ENCODE results near the gene CYP27B1. TPM values are rescaled to one million over a fixed set of nuclear protein-coding genes. Genes with fewer than 3 reads are reported as not detected.

CYP27B1 gene
- total and polyA plus RNA-seq, 4 donors: 0.05 to 1.6 (median 0.17) TPM

DNA sequence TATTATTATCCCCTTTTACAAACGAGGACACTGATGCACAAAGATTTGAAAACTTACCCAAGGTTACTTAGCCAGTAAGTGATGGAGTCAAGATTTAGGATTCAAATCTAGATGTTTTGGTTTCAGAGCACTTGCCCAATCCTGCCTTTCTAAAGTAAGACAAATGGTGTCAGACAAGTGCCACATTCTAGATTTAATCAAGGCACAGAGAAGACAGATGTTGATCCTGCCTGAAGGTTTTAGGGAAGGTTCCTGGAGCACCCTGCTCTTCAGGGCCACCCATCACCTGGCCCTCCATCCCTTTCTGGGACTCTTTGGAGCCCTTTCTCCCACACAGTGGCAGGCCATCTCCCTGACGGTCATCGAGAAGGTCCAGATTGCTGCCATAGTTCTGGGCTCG lies 9.1 kb downstream of the CYP27B1 start:
- 94% methylated on average over 4 of the region's 4 CpGs for WGBS
- DNase-seq (ENCODE audit: low spot score): no peak

More for the DNA sequence above, 9.1 kb downstream of the CYP27B1 start:
- no peaks in the 10 kb centered on the region for H3K27me3 ChIP-seq (ENCODE audit: control insufficient read depth in 4 of 4, insufficient read depth in 4 of 4, low read length in 3 of 4)
- no peak overlapping the region for H3K27ac ChIP-seq (ENCODE audit: low read depth in 1 of 2, low read length in 2 of 2)
- H3K4me3 ChIP-seq (ENCODE audit: low read depth in 1 of 3, low read length in 3 of 3): no peak overlapping the region
- TF ChIP-seq FOXA2 (IDR thresholded peaks at IDR 0.05) (no peak), NR2F2 (IDR thresholded peaks at IDR 0.05) (no peak), FOXA1 (IDR thresholded peaks at IDR 0.05) (no peak), REST (IDR thresholded peaks at IDR 0.05) (no peak), HNF4A (conservative IDR thresholded peaks at IDR 0.05) (no peak), RAD21 (IDR thresholded peaks at IDR 0.05) (no peak), RXRA (IDR thresholded peaks at IDR 0.05) (no peak), EGR1 (IDR thresholded peaks at IDR 0.05; ENCODE audit: low read depth in 2 of 2) (no peak), GABPA (IDR thresholded peaks at IDR 0.05 in 1 of 2, conservative IDR thresholded peaks at IDR 0.05 in 1 of 2) (no peak), TAF1 (conservative IDR thresholded peaks at IDR 0.05) (no peak), JUND (IDR thresholded peaks at IDR 0.05) (no peak), HNF4G (IDR thresholded peaks at IDR 0.05) (no peak), MAX (IDR thresholded peaks at IDR 0.05) (no peak), SP1 (IDR thresholded peaks at IDR 0.05) (no peak), ZBTB33 (IDR thresholded peaks at IDR 0.05) (no peak), YY1 (IDR thresholded peaks at IDR 0.05) (no peak)
- TF ChIP-seq, protein P1, sequence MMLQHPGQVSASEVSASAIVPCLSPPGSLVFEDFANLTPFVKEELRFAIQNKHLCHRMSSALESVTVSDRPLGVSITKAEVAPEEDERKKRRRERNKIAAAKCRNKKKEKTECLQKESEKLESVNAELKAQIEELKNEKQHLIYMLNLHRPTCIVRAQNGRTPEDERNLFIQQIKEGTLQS (IDR thresholded peaks at IDR 0.05): no peak
- TF ChIP-seq, protein P2, sequence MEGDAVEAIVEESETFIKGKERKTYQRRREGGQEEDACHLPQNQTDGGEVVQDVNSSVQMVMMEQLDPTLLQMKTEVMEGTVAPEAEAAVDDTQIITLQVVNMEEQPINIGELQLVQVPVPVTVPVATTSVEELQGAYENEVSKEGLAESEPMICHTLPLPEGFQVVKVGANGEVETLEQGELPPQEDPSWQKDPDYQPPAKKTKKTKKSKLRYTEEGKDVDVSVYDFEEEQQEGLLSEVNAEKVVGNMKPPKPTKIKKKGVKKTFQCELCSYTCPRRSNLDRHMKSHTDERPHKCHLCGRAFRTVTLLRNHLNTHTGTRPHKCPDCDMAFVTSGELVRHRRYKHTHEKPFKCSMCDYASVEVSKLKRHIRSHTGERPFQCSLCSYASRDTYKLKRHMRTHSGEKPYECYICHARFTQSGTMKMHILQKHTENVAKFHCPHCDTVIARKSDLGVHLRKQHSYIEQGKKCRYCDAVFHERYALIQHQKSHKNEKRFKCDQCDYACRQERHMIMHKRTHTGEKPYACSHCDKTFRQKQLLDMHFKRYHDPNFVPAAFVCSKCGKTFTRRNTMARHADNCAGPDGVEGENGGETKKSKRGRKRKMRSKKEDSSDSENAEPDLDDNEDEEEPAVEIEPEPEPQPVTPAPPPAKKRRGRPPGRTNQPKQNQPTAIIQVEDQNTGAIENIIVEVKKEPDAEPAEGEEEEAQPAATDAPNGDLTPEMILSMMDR (IDR thresholded peaks at IDR 0.05; ENCODE audit: low read depth, low read length, missing input control): no peak
- H3K9me3 ChIP-seq (ENCODE audit: control insufficient read depth in 4 of 4, low read length in 3 of 4): no peaks in the 10 kb centered on the region
- peaks cover 0 to 7% (median 0%) of the 10 kb centered on the region in 4 donors for H3K36me3 ChIP-seq (ENCODE audit: control insufficient read depth in 4 of 4, insufficient read depth in 3 of 4, low read depth in 1 of 4, low read length in 3 of 4)
- H3K9ac ChIP-seq (ENCODE audit: low read depth in 1 of 2, low read length in 2 of 2): no peak overlapping the region
- H3K4me1 ChIP-seq (ENCODE audit: control insufficient read depth in 4 of 4, insufficient read depth in 4 of 4, low read length in 3 of 4): peaks cover 0 to 20% (median 13%) of the 10 kb centered on the region in 4 donors

Data from liver (tissue), 9 donors.